Neural cell (in vitro differentiated cells): ENCODE measurements around the gene GSE1. TPM values are rescaled to one million over a fixed set of nuclear protein-coding genes. Genes with fewer than 3 reads are reported as not detected.
A peak's percentile ranks its signal among the peaks of the same experiment; 100 is the strongest.

Experiments
- H2AFZ ChIP-seq: fragments of 200-600, 300-800 bp; sonication (generic), shearing (Covaris generic); 2 replicates; pipeline ENCODE4 v1.6.0; 2014; ENCODE audit warnings: low read depth, mild to moderate bottlenecking, antibody characterized with exemption, low read length, moderate library complexity
- H3F3A ChIP-seq: fragments of 200-600 bp; shearing (Covaris generic); 2 replicates; pipeline ENCODE4 v1.6.1; 2016; ENCODE audit warnings: mild to moderate bottlenecking, moderate library complexity, mixed read lengths, antibody characterized with exemption, low read length; ENCODE audit not compliant: insufficient read depth, poor library complexity, severe bottlenecking
- H3K27ac ChIP-seq: fragments of 200-600, 300-800 bp; sonication (generic), shearing (Covaris generic); 2 replicates; pipeline ENCODE4 v1.5.1; 2014; ENCODE audit warnings: mild to moderate bottlenecking, low read length, moderate library complexity
- H3K27me3 ChIP-seq: fragments of 300-800, 200-600 bp; sonication (generic), shearing (Covaris generic); 2 replicates; pipeline ENCODE4 v1.6.0; 2014; ENCODE audit warnings: mild to moderate bottlenecking, low read depth, low read length, moderate library complexity; ENCODE audit not compliant: insufficient read depth
- H3K36me3 ChIP-seq: fragments of 300-800, 200-600 bp; sonication (generic), shearing (Covaris generic); 2 replicates; pipeline ENCODE4 v1.5.1; 2014; ENCODE audit warnings: mild to moderate bottlenecking, antibody characterized with exemption, low read length, moderate library complexity; ENCODE audit not compliant: insufficient read depth
- H3K4me2 ChIP-seq: fragments of 300-800, 200-600 bp; sonication (generic), shearing (Covaris generic); 2 replicates; pipeline ENCODE4 v1.6.0; 2014; ENCODE audit warnings: mild to moderate bottlenecking, low read length
- H3K4me3 ChIP-seq: fragments of 300-800, 200-600 bp; sonication (generic), shearing (Covaris generic); 2 replicates; pipeline ENCODE4 v1.5.1; 2014; ENCODE audit warnings: mild to moderate bottlenecking, low read length, moderate library complexity
- H3K79me2 ChIP-seq: fragments of 200-600 bp; shearing (Covaris generic); replicated peaks from 2 replicates; pipeline ENCODE4 v1.6.0; 2014; ENCODE audit warnings: mild to moderate bottlenecking, low read length, moderate library complexity; ENCODE audit not compliant: insufficient read depth
- H3K9ac ChIP-seq: fragments of 300-800, 200-600 bp; sonication (generic), shearing (Covaris generic); 2 replicates; pipeline ENCODE4 v1.6.1; 2016; ENCODE audit warnings: mild to moderate bottlenecking, low read length, mixed read lengths
- H3K9me2 ChIP-seq: fragments of 200-600 bp; shearing (Covaris generic); 2 replicates; pipeline ENCODE4 v1.6.1; 2016; ENCODE audit warnings: mild to moderate bottlenecking, low read length, mixed read lengths; ENCODE audit not compliant: insufficient read depth
- H3K9me3 ChIP-seq: fragments of 200-600, 300-800 bp; sonication (generic), shearing (Covaris generic); 2 replicates; pipeline ENCODE4 v1.6.1; 2016; ENCODE audit warnings: mild to moderate bottlenecking, mixed run types, low read length, moderate library complexity, mixed read lengths
- H4K20me1 ChIP-seq: fragments of 200-600 bp; shearing (Covaris generic); 2 replicates; pipeline ENCODE4 v1.6.1; 2016; ENCODE audit warnings: mild to moderate bottlenecking, mixed run types; ENCODE audit not compliant: insufficient read depth
- EP300 ChIP-seq: fragments of 450-650 bp; conservative IDR thresholded peaks from 2 replicates; pipeline ENCODE4 v1.6.1; 2014; ENCODE audit warnings: antibody characterized with exemption, mild to moderate bottlenecking, moderate library complexity; ENCODE audit not compliant: poor library complexity, severe bottlenecking
- MXI1 ChIP-seq: fragments of 450-650 bp; conservative IDR thresholded peaks from 2 replicates; pipeline ENCODE4 v1.6.1; 2014; ENCODE audit warnings: antibody characterized with exemption, mild to moderate bottlenecking; ENCODE audit not compliant: poor library complexity, severe bottlenecking
- RAD21 ChIP-seq: fragments of 450-650 bp; conservative IDR thresholded peaks from 2 replicates; pipeline ENCODE4 v1.6.1; 2014; ENCODE audit warnings: antibody characterized with exemption, mild to moderate bottlenecking, moderate library complexity
- SMC3 ChIP-seq: fragments of 450-650 bp; conservative IDR thresholded peaks from 2 replicates; pipeline ENCODE4 v1.6.1; 2014; ENCODE audit warnings: antibody characterized with exemption, mild to moderate bottlenecking, moderate library complexity; ENCODE audit not compliant: poor library complexity
- polyA plus RNA-seq: library from polyadenylated mRNA; depleted of rRNA; stranded (reverse); fragments of >200 nt; gene quantifications from 2 replicates; pipeline ENCODE4 v1.2.3, GENCODE V29; 2014
- TF ChIP-seq, protein P1 (sequence below): fragments of 450-650 bp; IDR thresholded peaks from 2 replicates; pipeline ENCODE4 v1.5.1; 2014; ENCODE audit warnings: antibody characterized with exemption, mild to moderate bottlenecking, moderate library complexity; ENCODE audit not compliant: poor library complexity, severe bottlenecking
- TF ChIP-seq, protein P2 (sequence below): IDR thresholded peaks from 2 replicates; pipeline ENCODE4 v1.6.1; 2012; ENCODE audit warnings: borderline replicate concordance

Gene GSE1
- polyA plus RNA-seq, 1 donor from 2014 or later, result 35.6 TPM

DNA sequence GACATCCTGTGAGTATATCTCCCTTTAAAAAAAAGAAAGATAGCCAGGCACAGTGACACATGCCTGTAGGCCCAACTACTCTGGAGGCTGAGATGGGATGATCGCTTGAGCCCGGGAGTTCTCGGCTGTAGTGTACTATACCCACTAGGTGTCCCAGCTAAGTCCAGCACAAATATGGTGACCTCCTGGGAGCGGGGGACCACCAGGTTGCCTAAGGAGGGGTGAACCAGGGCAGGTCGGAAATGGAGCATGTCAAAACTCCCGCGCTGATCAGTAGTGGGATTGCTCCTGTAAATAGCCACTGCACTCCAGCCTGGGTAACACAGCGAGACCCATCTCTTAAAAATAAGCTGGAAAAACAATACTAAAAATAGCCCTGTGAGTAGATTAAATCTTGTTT, 46.2 kb downstream of the GSE1 start:
- Histone ChIP-seq H3K9me2 (no peaks in the 10 kb centered on the region), H3K36me3 (no peaks in the 10 kb centered on the region), H3K4me3 (no peak overlapping the region), H4K20me1 (no peaks in the 10 kb centered on the region), H2AFZ (no peak overlapping the region), H3K27me3 (no peaks in the 10 kb centered on the region), H3K9me3 (no peaks in the 10 kb centered on the region), H3K9ac (no peak overlapping the region), H3K79me2 (no peaks in the 10 kb centered on the region), H3K4me2 (no peak overlapping the region), H3K27ac (no peak overlapping the region), H3F3A (no peaks in the 10 kb centered on the region)
- TF ChIP-seq, protein P1, sequence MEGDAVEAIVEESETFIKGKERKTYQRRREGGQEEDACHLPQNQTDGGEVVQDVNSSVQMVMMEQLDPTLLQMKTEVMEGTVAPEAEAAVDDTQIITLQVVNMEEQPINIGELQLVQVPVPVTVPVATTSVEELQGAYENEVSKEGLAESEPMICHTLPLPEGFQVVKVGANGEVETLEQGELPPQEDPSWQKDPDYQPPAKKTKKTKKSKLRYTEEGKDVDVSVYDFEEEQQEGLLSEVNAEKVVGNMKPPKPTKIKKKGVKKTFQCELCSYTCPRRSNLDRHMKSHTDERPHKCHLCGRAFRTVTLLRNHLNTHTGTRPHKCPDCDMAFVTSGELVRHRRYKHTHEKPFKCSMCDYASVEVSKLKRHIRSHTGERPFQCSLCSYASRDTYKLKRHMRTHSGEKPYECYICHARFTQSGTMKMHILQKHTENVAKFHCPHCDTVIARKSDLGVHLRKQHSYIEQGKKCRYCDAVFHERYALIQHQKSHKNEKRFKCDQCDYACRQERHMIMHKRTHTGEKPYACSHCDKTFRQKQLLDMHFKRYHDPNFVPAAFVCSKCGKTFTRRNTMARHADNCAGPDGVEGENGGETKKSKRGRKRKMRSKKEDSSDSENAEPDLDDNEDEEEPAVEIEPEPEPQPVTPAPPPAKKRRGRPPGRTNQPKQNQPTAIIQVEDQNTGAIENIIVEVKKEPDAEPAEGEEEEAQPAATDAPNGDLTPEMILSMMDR, result no peak
- TF ChIP-seq RAD21 (no peak), EP300 (no peak), SMC3 (no peak)
- TF ChIP-seq, protein P2, sequence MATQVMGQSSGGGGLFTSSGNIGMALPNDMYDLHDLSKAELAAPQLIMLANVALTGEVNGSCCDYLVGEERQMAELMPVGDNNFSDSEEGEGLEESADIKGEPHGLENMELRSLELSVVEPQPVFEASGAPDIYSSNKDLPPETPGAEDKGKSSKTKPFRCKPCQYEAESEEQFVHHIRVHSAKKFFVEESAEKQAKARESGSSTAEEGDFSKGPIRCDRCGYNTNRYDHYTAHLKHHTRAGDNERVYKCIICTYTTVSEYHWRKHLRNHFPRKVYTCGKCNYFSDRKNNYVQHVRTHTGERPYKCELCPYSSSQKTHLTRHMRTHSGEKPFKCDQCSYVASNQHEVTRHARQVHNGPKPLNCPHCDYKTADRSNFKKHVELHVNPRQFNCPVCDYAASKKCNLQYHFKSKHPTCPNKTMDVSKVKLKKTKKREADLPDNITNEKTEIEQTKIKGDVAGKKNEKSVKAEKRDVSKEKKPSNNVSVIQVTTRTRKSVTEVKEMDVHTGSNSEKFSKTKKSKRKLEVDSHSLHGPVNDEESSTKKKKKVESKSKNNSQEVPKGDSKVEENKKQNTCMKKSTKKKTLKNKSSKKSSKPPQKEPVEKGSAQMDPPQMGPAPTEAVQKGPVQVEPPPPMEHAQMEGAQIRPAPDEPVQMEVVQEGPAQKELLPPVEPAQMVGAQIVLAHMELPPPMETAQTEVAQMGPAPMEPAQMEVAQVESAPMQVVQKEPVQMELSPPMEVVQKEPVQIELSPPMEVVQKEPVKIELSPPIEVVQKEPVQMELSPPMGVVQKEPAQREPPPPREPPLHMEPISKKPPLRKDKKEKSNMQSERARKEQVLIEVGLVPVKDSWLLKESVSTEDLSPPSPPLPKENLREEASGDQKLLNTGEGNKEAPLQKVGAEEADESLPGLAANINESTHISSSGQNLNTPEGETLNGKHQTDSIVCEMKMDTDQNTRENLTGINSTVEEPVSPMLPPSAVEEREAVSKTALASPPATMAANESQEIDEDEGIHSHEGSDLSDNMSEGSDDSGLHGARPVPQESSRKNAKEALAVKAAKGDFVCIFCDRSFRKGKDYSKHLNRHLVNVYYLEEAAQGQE, result no peak

GRCh38 chr16:85659805-85660511, 46.8 kb downstream of the GSE1 start:
- H3K4me2 ChIP-seq, result no peak overlapping the region
- no peaks in the 10 kb centered on the region for H3K27me3 ChIP-seq
- H3F3A ChIP-seq, result no peaks in the 10 kb centered on the region
- no peak overlapping the region for H3K4me3 ChIP-seq
- H4K20me1 ChIP-seq, result no peaks in the 10 kb centered on the region
- TF ChIP-seq RAD21, result peak; percentile 63
- TF ChIP-seq SMC3, result peak; percentile 67
- TF ChIP-seq, protein P1, result peak; percentile 72
- TF ChIP-seq MXI1, result no peak
- no peak overlapping the region for H2AFZ ChIP-seq
- no peaks in the 10 kb centered on the region for H3K79me2 ChIP-seq
- no peaks in the 10 kb centered on the region for H3K9me3 ChIP-seq
- no peak overlapping the region for H3K27ac ChIP-seq
- H3K9me2 ChIP-seq, result no peaks in the 10 kb centered on the region
- no peak overlapping the region for H3K9ac ChIP-seq
- H3K36me3 ChIP-seq, result no peaks in the 10 kb centered on the region
